Measurements from ENCODE around the gene PLA2R1. TPM values are rescaled to one million over a fixed set of nuclear protein-coding genes. Genes with fewer than 3 reads are reported as not detected.

Gene PLA2R1
- total RNA-seq, 1 experiment from 2014 or later: 3.4 TPM

- no peaks in the 10 kb centered on the region for H3F3A ChIP-seq (ENCODE audit: low read length, unreplicated experiment)
- H3K27ac ChIP-seq (ENCODE audit: low read length): no peak overlapping the region
- TF ChIP-seq EZH2 (IDR thresholded peaks at IDR 0.05; ENCODE audit: low read length, unreplicated experiment) (no peak), CTCF (conservative IDR thresholded peaks at IDR 0.05; ENCODE audit: low read depth, low read length) (no peak), EZH2phosphoT487 (IDR thresholded peaks at IDR 0.05; ENCODE audit: borderline replicate concordance, low read length) (no peak)
- no peaks in the 10 kb centered on the region for H3K9me2 ChIP-seq (replicated peaks; ENCODE audit: low read length)
- POLR2A ChIA-PET (ENCODE audit: unreplicated experiment): interaction anchor here (0.6 kb wide), 1 partner anchor 1139 kb away, joined by 3 read pairs; no protein-coding TSS in a partner anchor
- H4K20me1 ChIP-seq (ENCODE audit: low read length): no peaks in the 10 kb centered on the region
- 0 out of 2 replicates have a peak, but pooled peaks cover 3% of the 10 kb centered on the region for H3K9me3 ChIP-seq (ENCODE audit: low read length)
- H3K79me2 ChIP-seq (ENCODE audit: low read length): no peaks in the 10 kb centered on the region
- intact Hi-C loops (cut with micrococcal nuclease): no loop called here
- H3K4me3 ChIP-seq (ENCODE audit: low read length): no peak overlapping the region
- no TSS peak for BruUV-seq (replicated peaks)
- H2AFZ ChIP-seq (ENCODE audit: low read length): no peak overlapping the region; the same call in 1 of the 2 replicates
- peak; percentile 50 for ATAC-seq
- peak; percentile 49 for DNase-seq
- H3K9ac ChIP-seq (ENCODE audit: low read length): no peak overlapping the region
- H3K4me2 ChIP-seq (ENCODE audit: low read length): no peak overlapping the region
- CTCF ChIA-PET: interaction anchor here (0.6 kb wide), 1 partner anchor 63 kb away, joined by 3 read pairs; no protein-coding TSS in a partner anchor
- peaks cover 13% of the 10 kb centered on the region; the same call in 1 of the 2 replicates for H3K4me1 ChIP-seq (ENCODE audit: insufficient read depth, low read length)
- no peaks in the 10 kb centered on the region for H3K27me3 ChIP-seq (ENCODE audit: low read length)
- no peaks in the 10 kb centered on the region for H3K36me3 ChIP-seq (ENCODE audit: low read depth, low read length)
Observed at GRCh38 chr2:160077912-160078810, 15.7 kb upstream of the PLA2R1 start.

DNA sequence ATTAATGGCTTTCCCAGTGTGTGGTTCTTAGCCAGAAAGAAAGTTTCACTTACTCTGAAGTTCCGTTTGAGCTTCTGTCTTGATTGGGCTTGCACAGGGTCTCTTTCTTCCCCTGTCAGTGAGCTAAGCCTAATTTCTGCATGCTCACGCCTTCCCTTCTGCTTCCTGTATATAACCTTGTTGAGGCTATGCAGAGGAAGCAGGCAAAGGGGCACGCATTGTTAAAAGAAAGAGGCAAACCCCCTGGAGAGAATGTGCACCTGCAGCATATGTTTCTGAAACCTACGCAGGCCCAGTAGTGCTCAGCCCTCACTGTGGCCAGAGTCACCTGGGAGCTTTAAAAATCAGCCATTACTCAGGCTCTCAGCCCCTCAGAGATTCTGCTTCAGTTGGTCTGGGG, 14.5 kb upstream of the PLA2R1 start:
- Histone ChIP-seq H4K20me1 (ENCODE audit: low read length) (no peaks in the 10 kb centered on the region), H3K4me2 (ENCODE audit: low read length) (no peak overlapping the region), H3F3A (ENCODE audit: low read length, unreplicated experiment) (no peaks in the 10 kb centered on the region), H3K79me2 (ENCODE audit: low read length) (no peaks in the 10 kb centered on the region), H3K27me3 (ENCODE audit: low read length) (no peaks in the 10 kb centered on the region), H3K4me3 (ENCODE audit: low read length) (no peak overlapping the region), H3K36me3 (ENCODE audit: low read depth, low read length) (no peaks in the 10 kb centered on the region), H3K9me3 (ENCODE audit: low read length) (no peaks in the 10 kb centered on the region), H3K27ac (ENCODE audit: low read length) (no peak overlapping the region), H3K9ac (ENCODE audit: low read length) (no peak overlapping the region), H2AFZ (ENCODE audit: low read length) (no peak overlapping the region), H3K4me1 (ENCODE audit: insufficient read depth, low read length) (peaks cover 13% of the 10 kb centered on the region; the same call in 1 of the 2 replicates), H3K9me2 (replicated peaks; ENCODE audit: low read length) (no peaks in the 10 kb centered on the region)
- no TSS peak for BruUV-seq (replicated peaks)
- ChIA-PET CTCF (interaction anchor here (0.6 kb wide), 1 partner anchor 917 kb away, joined by 3 read pairs; no protein-coding TSS in a partner anchor), POLR2A (ENCODE audit: unreplicated experiment) (no interaction called here)
- ATAC-seq (no peak), DNase-seq (no peak)
- intact Hi-C loops (cut with micrococcal nuclease): no loop called here
- TF ChIP-seq EZH2phosphoT487 (IDR thresholded peaks at IDR 0.05; ENCODE audit: borderline replicate concordance, low read length) (no peak), CTCF (conservative IDR thresholded peaks at IDR 0.05; ENCODE audit: low read depth, low read length) (no peak), EZH2 (IDR thresholded peaks at IDR 0.05; ENCODE audit: low read length, unreplicated experiment) (no peak)

Measured in PC-3 (cell line).